Retina (tissue), 1 donor: ENCODE data around the gene LMF1.
"Not testable (repeated sequence)": the region's sequence is repeated elsewhere in the genome, so short reads cannot be mapped to it uniquely, and the experiment has no call there.

Source experiments
- DNase-seq: peaks from one replicate; pipeline ENCODE4 v3.0.0-alpha.2; 2016

LMF1 gene

DNA sequence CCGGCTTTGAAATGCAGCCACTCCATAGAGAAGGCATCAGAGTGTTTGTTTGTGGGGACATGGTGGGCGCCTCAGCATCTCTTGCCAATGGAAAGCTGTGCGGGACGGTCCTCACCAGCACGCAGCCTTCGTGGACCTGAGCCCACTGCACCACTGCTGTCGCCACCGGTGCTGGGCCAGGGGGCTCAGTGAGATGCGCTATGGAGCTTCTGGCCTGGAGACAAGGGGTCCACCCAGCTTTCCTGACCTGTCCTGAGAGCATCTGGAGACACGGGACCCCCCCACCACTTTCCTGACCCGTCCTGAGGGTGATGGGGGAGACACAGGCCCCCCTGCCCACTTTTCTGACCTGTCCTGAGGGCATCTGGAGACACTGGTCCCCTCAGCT lies 79.4 kb downstream of the LMF1 start:
- no peak for DNase-seq

DNA sequence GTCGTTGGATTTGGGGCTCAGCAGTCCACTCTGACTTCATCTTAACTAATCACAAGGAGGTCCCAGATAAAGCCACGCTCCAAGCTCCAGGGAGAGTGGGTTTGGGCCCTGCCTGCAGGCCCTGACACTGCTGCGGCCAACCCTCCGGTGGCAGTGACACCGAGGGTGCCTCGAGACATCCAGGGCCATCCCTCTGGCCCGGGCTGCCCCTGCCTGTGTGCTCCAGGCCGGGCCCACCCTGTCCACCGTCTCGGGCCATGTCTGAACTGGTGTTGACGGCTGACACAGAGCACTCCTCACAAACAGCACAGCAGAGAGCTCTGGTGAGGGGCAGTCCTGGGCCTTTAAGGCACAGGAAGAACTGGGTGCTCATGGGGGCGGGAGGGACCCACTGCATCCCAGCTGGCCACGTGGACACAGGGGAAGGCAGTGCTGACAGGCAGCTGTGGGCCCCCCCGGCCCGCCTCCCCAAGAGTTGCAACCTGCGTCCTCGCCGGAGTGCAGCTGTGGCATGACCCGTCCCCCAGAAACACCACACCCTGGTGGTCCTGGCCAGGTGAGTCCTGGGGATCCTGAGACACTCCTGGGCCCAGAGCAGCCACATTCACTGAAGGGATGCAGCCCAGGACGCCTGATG lies 80.0 kb downstream of the LMF1 start:
- no peak for DNase-seq

DNA sequence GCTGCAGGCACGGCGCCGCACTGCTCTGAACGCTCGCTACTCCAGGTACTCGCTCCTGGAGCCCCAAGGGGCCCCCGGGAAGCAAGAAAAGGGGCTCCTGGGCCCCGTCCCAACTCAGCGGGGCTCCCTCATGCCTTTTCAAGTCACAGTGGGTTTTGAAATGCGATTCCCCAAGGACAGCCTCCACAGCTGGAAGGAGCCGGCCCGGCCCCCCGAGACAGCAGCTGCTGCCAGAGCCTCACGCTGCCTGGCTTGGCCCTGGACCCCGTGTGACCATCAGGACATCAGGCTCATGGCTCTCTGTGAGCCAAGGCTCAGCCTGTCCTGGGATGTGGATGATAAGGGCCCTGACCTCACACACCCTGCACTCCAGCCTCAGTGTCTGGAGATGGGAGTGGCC lies 80.6 kb downstream of the LMF1 start:
- DNase-seq: no peak

DNA sequence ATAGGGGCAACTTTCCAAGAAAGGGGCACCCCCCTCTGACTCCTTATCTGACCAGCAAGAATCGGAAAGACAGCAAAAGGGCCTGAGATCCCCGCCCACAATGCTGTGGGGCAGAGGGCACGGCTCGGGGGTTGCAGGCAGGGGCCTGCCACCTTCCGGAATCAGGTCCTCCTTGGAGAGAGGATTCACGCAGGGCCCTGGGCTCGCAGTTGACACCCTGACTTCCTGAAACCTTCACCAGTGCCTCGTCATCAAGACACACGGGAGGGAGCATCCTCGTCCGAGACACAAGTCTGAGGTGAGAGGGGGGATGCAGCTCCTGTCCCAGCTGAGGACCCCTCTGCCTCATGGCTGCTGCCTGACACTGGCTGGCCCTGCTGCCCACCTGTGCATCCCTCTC lies 81.2 kb downstream of the LMF1 start:
- DNase-seq: no peak

DNA sequence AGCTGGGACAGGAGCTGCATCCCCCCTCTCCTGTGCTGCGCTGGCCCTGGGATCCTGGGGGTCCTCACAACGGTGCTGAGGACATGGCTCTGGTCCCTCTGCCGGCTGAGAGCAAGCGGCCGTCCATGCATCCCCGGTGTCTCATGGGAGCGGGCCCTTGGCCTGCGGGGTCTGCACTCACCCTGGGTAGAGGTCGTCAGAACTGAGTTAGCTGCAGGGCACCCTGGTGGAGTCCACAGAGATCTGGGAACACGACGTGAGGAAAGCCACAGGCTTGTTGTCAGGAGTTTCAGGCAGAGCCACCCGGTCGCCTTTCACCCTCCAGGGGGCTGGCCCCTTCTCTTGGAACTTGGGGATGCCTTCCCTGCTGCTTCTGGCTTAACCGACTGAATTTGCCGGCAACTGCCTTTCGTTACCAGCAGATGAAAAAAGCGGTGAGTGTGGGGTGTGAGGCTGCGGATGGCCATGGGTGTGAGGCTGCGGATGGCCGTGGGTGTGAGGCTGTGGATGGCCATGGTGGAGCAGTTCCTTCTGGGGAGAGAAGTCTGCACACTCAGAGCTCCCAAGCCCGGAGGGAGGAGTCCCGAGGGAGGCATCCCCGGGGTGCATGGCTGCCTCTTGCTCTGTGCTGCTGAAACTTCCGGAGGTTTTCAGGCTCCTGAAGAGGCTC lies 81.7 kb downstream of the LMF1 start:
- no peak for DNase-seq

DNA sequence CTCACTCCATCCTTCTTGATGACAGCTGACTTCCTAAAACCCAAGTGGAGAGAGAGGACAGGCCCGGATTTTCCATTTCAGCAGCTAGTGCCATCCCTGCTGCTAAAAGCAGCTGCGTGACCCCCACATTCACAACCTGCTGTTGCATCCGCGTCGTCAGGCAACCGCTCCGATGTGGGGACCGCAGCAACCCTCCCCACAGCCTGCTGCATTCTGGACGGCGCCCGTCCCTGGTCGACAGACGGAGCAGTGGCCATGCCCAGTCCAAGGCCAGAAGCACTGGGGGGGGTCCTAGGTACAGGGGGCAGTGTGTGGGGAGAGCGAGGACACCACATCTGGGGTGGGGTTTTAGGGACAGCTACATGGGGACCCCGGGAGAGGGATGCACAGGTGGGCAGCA lies 82.3 kb downstream of the LMF1 start:
- not testable (repeated sequence) for DNase-seq

DNA sequence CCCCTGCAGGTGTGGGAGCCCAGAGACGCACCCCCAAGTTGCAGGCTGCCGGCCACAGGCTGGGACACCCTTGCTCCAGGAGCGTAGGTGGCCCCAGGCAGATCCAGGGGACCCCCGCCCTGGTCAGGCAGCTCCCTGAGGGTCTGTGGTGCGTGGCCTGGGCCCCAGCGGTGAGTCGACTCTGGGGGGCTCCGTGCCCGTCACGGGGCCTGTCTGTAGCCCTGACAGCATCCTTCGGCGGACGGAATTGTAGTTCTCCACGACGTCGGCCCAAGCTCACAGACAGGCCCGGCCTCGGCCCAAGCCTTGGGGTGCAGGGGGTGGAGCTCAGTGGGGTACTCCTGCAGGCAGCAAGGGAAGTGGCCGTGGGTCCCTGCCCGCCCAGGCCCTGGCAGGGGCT lies 82.9 kb downstream of the LMF1 start:
- DNase-seq: no peak

DNA sequence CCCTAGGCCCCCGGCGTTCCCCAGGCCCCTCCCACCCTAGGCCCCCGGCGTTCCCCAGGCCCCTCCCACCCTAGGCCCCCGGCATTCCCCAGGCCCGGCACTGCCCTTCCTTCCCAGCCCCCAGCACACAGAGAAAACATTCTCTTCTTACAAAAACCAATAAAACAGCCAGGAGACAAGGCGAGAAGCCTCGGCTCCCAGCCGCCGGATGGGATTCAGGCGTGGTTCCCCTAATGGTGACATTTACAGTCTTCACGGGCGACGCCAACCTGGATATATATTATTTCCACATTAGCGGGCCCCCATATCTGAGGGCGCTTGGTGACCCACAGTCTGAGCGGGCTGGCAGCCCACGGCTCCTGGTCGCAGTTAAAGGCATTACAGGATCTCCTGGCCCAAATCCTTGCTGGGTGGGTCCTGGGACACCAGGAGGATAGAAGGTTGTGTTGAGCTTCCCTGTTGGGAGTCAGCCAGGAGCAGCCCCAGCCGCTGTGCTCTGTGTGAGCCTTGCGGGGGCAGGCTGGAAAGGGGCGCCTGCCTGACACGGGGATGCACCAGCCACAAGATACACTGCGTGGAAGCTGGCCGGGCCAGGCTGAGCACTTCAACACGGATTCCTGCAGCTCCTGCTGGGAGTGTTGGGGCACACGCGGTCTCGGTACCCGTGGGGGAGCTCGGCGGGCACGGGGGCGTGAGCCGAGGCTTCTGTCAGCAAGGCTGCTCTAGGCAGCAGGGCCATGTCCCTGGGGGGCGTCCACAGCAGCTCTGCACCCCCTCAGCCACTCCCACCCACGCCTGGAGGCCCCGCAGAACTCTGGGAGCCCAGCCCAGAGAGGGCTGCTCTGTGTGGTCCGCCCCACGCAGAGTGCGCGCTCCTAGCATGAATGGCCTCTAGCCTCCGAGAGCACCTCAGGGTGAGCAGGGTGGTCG lies 83.7 kb downstream of the LMF1 start:
- no peak for DNase-seq

DNA sequence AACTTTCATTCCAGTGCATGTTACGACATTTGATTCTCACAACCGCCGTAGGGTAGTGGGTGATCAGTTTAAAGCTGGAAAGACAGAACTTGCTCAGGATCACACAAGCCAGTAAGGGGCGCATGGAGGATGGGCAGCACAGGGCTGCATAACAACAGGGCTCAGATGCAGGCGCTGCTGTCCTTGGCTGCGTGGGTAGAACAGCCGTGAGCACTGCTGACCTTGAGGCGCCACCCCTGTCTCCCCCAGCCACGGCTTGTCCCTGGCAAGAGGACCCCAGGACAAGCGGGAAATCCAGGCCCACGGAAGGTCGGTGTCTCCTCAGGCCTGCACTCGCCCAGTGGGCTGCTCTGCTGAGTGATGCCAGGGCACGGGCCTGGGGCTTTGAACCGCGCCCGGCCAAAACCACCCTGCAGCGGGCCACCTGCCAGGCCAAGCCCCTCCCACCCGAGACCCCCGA lies 84.7 kb downstream of the LMF1 start:
- DNase-seq: peak; percentile 60

DNA sequence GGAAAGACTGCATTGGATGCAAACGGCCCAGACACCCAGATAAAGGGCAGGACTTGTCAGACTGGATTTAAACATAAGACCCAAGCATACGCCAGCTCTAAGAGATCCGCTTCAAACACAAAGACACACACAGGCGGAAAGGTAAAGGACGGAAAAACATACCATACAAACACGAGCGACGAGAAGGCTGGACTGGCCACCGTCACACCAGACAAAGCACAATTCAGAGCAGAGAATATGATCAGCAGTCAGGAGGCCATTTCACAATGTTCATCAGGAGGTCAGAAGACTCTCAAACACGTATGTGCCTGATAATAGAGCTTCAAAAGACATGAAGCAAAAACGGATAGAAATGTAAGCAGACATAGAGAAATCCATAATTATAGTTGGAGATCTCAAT lies 85.4 kb downstream of the LMF1 start:
- DNase-seq: no peak

DNA sequence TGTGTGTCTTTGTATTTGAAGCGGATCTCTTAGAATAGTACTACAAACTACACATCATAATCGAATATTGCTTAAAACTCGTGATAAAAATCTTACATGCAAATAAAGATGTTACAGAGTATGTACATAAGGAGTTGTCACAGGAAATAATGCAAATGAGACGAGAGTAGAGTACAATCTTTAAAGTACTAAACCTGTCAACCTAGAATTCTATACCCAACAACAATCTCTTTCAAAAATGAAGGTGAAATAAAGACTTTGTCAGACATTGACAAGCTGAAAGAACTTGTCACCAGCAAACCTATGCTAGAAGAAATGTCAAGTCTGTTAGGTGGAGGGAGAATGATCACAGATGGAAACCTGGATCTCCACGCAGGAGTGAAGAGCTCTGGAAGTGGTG lies 86.6 kb downstream of the LMF1 start:
- no peak for DNase-seq

DNA sequence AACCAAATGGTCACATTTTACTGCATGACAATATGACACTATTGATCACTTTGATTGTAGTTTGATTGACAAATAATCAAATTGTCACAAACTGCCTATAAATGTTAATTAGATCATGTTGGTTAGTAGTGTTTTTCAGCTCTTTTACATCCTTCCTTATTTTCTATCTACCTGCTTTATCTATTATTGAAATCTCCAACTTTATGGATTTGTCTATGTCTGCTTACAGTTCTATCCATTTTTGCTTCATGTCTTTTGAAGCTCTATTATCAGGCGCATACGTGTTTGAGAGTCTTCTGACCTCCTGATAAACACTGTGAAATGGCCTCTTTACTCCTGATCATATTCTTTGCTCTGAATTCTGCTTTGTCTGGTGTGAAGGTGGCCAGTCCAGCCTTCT lies 87.0 kb downstream of the LMF1 start:
- DNase-seq: no peak

DNA sequence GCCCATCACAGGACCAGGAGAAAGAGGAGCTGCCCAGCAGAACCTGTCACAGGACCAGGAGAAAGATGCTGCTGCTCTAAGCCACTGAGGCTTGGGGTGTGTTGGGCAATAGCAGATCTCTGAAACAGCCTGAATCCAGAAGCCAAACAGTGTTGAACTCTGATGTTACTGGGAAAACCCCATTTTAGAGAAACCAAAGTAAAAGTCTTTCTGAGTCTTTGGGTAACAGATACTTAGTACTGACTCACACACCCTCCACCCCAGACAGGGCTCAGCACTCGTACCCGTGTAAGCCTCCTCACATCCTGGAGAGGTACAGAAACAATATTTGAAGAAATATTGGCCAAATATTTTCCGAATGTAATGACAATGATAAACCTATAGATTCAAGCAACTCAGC lies 87.4 kb downstream of the LMF1 start:
- no peak for DNase-seq

DNA sequence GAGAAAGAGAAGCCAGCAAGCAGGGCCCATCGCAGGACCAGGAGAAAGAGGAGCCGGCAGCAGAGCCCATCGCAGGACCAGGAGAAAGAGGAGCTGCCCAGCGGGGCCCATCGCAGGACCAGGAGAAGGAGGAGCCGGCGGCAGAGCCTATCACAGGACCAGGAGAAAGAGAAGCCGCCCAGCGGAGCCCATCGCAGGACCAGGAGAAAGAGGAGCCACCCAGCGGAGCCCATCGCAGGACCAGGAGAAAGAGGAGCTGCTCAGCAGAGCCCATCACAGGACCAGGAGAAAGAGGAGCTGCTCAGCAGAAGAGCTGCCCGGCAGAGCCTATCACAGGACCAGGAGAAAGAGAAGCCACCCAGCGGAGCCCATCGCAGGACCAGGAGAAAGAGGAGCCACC lies 88.1 kb downstream of the LMF1 start:
- DNase-seq: not testable (repeated sequence)

DNA sequence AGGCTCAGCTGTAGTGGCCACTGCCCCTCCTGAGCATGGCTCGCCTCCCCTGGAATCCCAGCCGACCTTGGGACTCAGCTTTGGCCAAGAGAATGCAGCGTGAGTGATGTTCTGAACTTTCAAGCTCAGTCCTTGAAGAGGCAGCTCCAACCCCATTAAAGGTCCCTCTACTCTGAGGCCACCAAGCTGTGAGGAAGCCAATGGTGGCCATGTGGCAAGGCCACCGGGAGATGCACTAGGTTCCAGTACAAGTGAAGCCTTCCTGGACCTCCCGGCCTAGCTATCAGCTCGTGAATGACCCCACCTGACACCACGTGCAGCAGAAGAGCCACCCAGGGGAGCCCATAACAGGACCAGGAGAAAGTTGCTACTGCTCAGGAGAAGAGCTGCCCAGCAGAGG lies 88.5 kb downstream of the LMF1 start:
- DNase-seq: no peak

DNA sequence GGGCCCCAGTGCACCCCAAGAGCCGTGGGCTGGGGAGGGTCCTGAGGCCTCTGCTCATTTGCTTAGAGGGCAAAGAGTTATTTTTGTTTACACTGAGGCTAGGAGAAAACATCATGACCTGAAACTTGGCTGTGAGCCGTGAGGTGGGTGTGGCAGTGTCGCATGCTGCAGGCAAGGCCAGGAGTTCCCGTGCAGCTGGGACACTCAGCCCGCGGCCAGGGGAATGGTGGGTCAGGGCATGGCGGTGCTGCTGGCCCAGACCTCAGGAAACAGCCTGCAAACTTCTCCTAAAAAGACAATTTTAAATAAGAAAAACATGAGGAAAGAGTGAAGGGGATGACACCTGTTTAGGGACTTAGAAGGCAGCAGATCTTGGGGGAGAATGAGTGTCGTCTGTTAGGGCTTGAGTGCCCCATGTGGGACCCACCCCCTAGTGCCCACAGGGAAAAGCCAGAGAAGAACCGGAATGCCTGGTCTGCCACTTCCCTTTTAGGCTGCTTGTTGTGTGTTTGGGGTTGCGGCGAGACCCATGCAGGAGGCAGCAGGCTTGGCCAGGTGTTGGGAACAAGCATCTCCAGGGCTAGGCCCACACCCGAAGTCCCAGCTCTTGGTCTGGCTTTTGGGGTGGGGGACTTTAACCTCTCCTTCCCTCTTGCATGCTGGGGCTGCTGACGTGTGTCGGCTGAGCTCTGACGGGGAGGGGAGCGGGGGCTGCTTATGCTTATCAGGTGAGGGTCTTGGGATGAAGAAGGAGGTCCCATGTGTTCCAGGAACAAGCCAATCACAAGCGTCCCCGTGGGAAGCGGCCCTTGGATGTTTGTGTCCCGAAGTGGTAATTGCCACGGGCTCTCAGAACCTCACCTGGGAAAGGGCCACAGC lies 89.3 kb downstream of the LMF1 start:
- DNase-seq: no peak

DNA sequence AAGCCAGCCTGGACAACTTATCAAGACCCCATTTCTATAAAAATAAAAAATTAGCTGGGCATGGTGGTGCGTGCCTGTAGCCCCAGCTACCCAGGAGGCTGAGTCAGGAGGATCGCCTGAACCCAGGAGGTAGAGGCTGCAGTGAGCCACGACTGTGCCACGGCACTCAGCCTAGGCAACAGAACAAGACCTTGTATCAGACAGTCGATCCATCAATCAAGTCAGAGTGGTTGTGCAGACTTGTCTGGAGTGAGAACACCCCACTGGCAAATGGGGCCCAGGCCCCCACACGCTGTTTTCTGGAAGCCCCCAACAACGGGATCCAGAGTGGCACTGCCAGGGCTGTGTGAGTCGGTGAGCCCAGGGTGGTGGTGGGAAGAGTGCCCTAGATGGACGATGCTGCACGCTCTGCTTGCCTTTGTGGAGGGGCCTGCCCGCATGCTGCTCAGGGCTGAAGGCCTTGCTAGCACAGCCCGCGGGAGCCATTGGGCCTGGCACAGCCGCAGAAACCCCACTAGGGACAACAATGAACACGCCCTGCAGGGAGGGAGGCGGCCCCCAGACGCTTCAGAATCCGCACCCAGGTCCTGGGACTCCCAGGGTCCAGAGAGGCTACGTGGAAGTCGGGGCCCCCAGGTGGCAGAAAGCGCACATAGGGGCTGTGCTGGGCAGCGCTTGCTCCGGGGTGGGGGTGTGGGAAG lies 90.2 kb downstream of the LMF1 start:
- DNase-seq: no peak

DNA sequence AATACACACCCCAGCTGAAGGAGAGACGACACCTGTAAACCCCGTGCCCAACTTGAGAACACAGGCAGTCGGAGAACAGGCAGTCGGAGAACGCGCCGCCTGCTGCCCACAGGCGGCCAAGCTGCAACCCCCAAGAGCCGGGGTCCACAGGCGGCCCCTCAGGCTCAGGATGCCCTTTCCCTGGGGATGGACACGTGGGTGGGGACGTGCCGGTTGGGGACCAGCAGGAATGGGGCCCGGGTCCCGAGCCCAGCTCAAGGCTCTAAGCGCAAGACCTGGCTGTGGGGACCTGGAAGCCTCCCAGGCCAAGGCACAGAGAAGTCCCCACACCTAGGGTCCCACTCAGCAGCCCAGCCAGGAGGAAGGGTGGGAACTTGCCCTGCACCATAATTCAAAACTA lies 90.8 kb downstream of the LMF1 start:
- no peak for DNase-seq

DNA sequence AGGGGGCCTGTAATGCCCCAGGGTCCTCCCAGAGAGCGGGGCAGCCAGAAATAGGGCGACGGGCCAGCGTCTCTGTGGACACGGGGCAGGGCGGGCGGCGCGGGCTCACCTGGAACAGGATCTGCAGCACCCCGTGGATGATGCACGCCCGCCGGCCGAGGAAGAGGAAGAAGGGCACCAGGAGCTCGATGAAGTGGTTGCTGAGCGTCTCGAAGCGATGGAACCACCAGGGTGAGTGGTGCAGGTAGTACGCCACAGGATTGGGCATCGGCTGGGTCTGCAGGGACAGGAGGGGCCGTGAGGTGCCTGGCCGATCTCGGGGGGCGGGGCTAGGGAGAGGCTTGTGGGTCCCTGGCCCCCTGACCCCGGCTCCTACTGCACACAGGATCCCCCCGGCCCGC lies 91.3 kb downstream of the LMF1 start:
- no peak for DNase-seq

DNA sequence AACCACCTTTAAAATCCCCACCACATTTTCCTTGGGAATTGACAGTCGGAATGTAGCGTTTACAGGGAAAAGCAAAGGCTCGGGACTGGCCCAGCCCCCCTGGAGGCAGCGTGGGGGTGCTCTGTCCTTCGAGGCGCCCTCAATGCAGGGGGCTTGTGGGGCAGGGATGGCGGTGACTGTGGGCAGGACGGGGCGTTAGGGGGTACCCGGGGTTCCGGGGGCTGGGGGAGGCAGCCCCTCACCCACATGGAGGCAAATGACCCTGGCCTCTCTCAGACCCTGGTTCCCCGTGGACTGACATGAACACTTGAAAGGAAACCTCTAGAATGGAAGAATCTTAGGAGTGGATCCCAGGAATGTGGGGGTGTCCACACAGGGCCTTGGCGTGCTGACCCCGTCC lies 91.9 kb downstream of the LMF1 start:
- DNase-seq: no peak

DNA sequence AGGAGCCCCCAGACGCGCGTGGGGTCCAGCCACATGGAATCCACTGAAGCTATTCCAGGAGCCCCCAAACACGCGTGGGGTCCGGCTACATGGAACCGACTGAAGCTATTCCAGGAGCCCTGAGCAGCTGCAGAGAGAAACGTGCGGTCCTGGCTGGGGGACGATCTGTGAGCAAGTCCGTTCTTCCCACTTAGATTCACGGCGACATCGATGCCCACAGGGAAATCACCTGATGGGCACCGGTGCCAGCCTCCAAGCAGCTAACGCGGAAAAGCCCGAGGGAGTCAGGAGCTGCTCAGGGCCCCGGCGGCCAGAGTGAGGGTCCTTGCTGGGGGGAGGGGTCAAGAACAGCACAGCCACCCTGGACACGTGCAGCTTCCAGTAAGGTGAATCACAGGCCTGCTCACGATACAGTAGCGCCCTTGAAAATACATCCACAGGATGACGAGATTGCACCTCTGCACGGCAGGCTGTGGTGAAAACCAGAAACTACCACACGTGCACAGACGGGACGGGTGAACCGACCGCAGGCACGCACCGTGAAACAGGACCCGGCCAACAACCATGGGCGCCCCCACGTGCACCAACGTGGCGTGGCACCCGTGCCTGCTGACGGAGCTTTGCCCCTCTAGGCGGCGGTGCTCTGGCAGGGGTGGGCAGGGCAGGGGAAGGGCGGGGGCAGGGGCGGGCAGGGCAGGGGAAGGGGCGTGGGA lies 92.6 kb downstream of the LMF1 start:
- DNase-seq: no peak
